ENCODE measurements around the gene PROM1. TPM values are rescaled to one million over a fixed set of nuclear protein-coding genes. Genes with fewer than 3 reads are reported as not detected.
A peak's percentile ranks its signal among the peaks of the same experiment; 100 is the strongest.

Gene PROM1
- total and polyA plus RNA-seq, 2 of the 8 experiments (the other 6 are each of a cell fraction or from before 2014, with no cell fraction given), result 36.0 to 59.7 TPM

GRCh38 chr4:16082426-16083240 is 1.2 kb downstream of the PROM1 start:
- Histone ChIP-seq H3K23me2 (ENCODE audit: low read depth, low read length) (peaks cover 8% of the 10 kb centered on the region; the same call in 1 of the 2 replicates), H3K4me2 (ENCODE audit: insufficient read depth in 1 of 2, low read depth in 2 of 2, low read length in 2 of 2) (peak overlapping the region; percentile 98), H2BK5ac (ENCODE audit: low read depth, low read length) (peak overlapping the region; percentile 66; the same call in 1 of the 2 replicates), H2AK5ac (ENCODE audit: low read depth, low read length) (0 out of 2 replicates have a peak overlapping the region, but pooled peaks have one; percentile 45), H3K9me3 (ENCODE audit: insufficient read depth in 2 of 2, low read depth in 1 of 2, low read length in 1 of 2) (no peaks in the 10 kb centered on the region), H4K20me1 (replicated peaks in 1 of 2; ENCODE audit: control insufficient read depth in 1 of 2, insufficient read depth in 2 of 2, low read length in 2 of 2) (peaks cover 0 to 8% of the 10 kb centered on the region in 2 experiments), H3K56ac (replicated peaks; ENCODE audit: insufficient read length, low read depth, low read length) (peak overlapping the region; percentile 83), H3K23ac (ENCODE audit: insufficient read length) (no peak overlapping the region), H3K36me3 (ENCODE audit: control insufficient read depth in 2 of 4, insufficient read depth in 4 of 4, low read length in 3 of 4) (peaks cover 0 to 5% (median 1%) of the 10 kb centered on the region in 4 experiments; a peak in 3 of 8 replicates), H2BK120ac (replicated peaks; ENCODE audit: low read depth, low read length) (peak overlapping the region; percentile 77), H3K27me3 (replicated peaks in 1 of 4; ENCODE audit: control insufficient read depth in 3 of 4, extremely low read depth in 1 of 4, insufficient read depth in 3 of 4, low read length in 3 of 4) (peaks cover 0 to 10% (median 5%) of the 10 kb centered on the region in 4 experiments; a peak in 5 of 7 replicates), H3K27ac (ENCODE audit: low read depth, low read length) (peak overlapping the region; percentile 48; the same call in 1 of the 2 replicates), H2BK12ac (ENCODE audit: low read depth, low read length) (peak overlapping the region; percentile 85), H2BK20ac (ENCODE audit: low read length) (0 out of 2 replicates have a peak overlapping the region, but pooled peaks have one; percentile 48), H3K4ac (replicated peaks; ENCODE audit: insufficient read length, low read depth, low read length) (peak overlapping the region; percentile 100), H3K18ac (ENCODE audit: extremely low read depth, low read length) (peak overlapping the region; percentile 98), H4K8ac (ENCODE audit: extremely low read depth, insufficient read depth, low read length) (peak overlapping the region; percentile 98), H2BK15ac (ENCODE audit: low read length) (peak overlapping the region; percentile 99; the same call in 1 of the 2 replicates), H3K4me3 (ENCODE audit: extremely low read depth in 1 of 4, insufficient read depth in 2 of 4, low read depth in 3 of 4, low read length in 4 of 4) (peak overlapping the region; percentile 62 to 94 (median 81)), H4K5ac (ENCODE audit: insufficient read length, low read depth, low read length) (peak overlapping the region; percentile 42), H3K4me1 (replicated peaks in 1 of 4; ENCODE audit: control insufficient read depth in 3 of 4, insufficient read depth in 4 of 4, low read length in 3 of 4) (peaks cover 0 to 9% (median 6%) of the 10 kb centered on the region in 4 experiments; a peak in 3 of 7 replicates), H3K79me1 (ENCODE audit: low read depth, low read length) (peaks cover 11% of the 10 kb centered on the region), H3K9ac (replicated peaks in 1 of 4; ENCODE audit: extremely low read depth in 1 of 4, low read depth in 3 of 4, low read length in 3 of 4) (peak overlapping the region; percentile 73 to 91 (median 83)), H3K14ac (ENCODE audit: insufficient read length) (no peak overlapping the region), H4K91ac (replicated peaks; ENCODE audit: insufficient read length, low read length) (peak overlapping the region; percentile 98), H3K79me2 (ENCODE audit: control insufficient read depth in 1 of 2, insufficient read depth in 2 of 2, low read length in 2 of 2) (peaks cover 0 to 35% of the 10 kb centered on the region in 2 experiments; a peak in 3 of 4 replicates), H2AFZ (ENCODE audit: low read length) (peak overlapping the region; percentile 42; the same call in 1 of the 2 replicates)
- WGBS, 2 experiments (ENCODE audit: extremely low coverage in 1 of 2, insufficient coverage in 1 of 2, insufficient read length in 1 of 2, insufficient replicate concordance in 2 of 2, low coverage in 1 of 2, low lambda C conversion rate in 2 of 2, missing lambda C conversion rate in 1 of 2), result 1% methylated on average over 54 of the region's 60 CpGs; no CpG with 5 or more reads in 1 of the 2 experiments
- ChIA-PET CTCF (ENCODE audit: partially characterized antibody) (interaction anchor here (0.9 to 3.6 kb wide), 10 partner anchors 20 to 182 kb away, joined by 3 to 15 read pairs (median 4); no protein-coding TSS in a partner anchor), POLR2A (ENCODE audit: partially characterized antibody) (interaction anchor here (0.5 to 7.6 kb wide), 36 partner anchors 9 to 1427 kb away, joined by 3 to 87 read pairs (median 3); no protein-coding TSS in a partner anchor)
- FAIRE-seq (no peak), DNase-seq (ENCODE audit: low read depth in 1 of 2, low spot score in 2 of 2) (peak; percentile 70 to 88)
- peak; percentile 87 for TF ChIP-seq BRCA1 (IDR thresholded peaks at IDR 0.05; ENCODE audit: low read depth, low read length)
- TF ChIP-seq PHF8 (conservative IDR thresholded peaks at IDR 0.05; ENCODE audit: low read depth, low read length), result peak; percentile 56; the same call in 1 of the 2 replicates
- peak; percentile 41; the same call in 1 of the 2 replicates for TF ChIP-seq GTF2F1 (IDR thresholded peaks at IDR 0.05; ENCODE audit: borderline replicate concordance, low read depth, low read length)
- no peak for TF ChIP-seq MAFK (IDR thresholded peaks at IDR 0.05; ENCODE audit: low read depth, low read length)
- 0 out of 2 replicates have a peak, but pooled peaks have one; percentile 18 for TF ChIP-seq SP1 (IDR thresholded peaks at IDR 0.05; ENCODE audit: low read depth, low read length)
- TF ChIP-seq EP300 (IDR thresholded peaks at IDR 0.05; ENCODE audit: borderline replicate concordance in 1 of 2, low read depth in 2 of 2, low read length in 2 of 2), result peak in 1 of 2 experiments; percentile 11; a peak in 1 of 3 replicates
- TF ChIP-seq TCF12 (IDR thresholded peaks at IDR 0.05; ENCODE audit: low read depth, low read length), result 0 out of 2 replicates have a peak, but pooled peaks have one; percentile 51
- TF ChIP-seq, protein P1, sequence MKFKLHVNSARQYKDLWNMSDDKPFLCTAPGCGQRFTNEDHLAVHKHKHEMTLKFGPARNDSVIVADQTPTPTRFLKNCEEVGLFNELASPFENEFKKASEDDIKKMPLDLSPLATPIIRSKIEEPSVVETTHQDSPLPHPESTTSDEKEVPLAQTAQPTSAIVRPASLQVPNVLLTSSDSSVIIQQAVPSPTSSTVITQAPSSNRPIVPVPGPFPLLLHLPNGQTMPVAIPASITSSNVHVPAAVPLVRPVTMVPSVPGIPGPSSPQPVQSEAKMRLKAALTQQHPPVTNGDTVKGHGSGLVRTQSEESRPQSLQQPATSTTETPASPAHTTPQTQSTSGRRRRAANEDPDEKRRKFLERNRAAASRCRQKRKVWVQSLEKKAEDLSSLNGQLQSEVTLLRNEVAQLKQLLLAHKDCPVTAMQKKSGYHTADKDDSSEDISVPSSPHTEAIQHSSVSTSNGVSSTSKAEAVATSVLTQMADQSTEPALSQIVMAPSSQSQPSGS (IDR thresholded peaks at IDR 0.05; ENCODE audit: low read length), result no peak

Measured in H1 (cell line).